WTC11 (cell line): ENCODE measurements around the gene FNDC1. TPM values are rescaled to one million over a fixed set of nuclear protein-coding genes. Genes with fewer than 3 reads are reported as not detected.

Source experiments
- ATAC-seq: fragments of 200-7000 bp; cut with Tn5 transposase; 2 replicates; pipeline ENCODE4 v1.10.0; 2021; ENCODE audit warnings: mild to moderate bottlenecking, moderate library complexity
- CTCF ChIA-PET: fragments of 300-600 bp; sonication (Branson Sonifier 250); formaldehyde crosslinking; loops from one replicate; lab custom pipeline; 2021; ENCODE audit warnings: antibody characterized with exemption; lab: Charles Lee
- POLR2A ChIA-PET: fragments of 350-600 bp; sonication (Branson Sonifier 250); formaldehyde crosslinking; loops from one replicate; lab custom pipeline; 2021; ENCODE audit warnings: antibody characterized with exemption; lab: Charles Lee
- DNase-seq: peaks from one replicate; pipeline ENCODE4 v3.0.0; 2021; ENCODE audit warnings: low spot score
- H3K27ac Mint-ChIP-seq: 2 replicates; pipeline ENCODE4 v1.8.0; 2021; ENCODE audit warnings: mixed read lengths
- H3K27me3 Mint-ChIP-seq: 2 replicates; pipeline ENCODE4 v1.8.0; 2021; ENCODE audit warnings: low read depth, mild to moderate bottlenecking, moderate library complexity, mixed read lengths
- H3K36me3 Mint-ChIP-seq: 2 replicates; pipeline ENCODE4 v1.8.0; 2021; ENCODE audit warnings: mixed read lengths
- H3K4me1 Mint-ChIP-seq: 2 replicates; pipeline ENCODE4 v1.8.0; 2022; ENCODE audit warnings: mixed read lengths
- H3K4me3 Mint-ChIP-seq: 2 replicates; pipeline ENCODE4 v1.8.0; 2021; ENCODE audit warnings: mild to moderate bottlenecking, moderate library complexity, mixed read lengths
- H3K9me3 Mint-ChIP-seq: 2 replicates; pipeline ENCODE4 v1.8.0; 2021; ENCODE audit warnings: mixed read lengths
- ATF6 ChIP-seq: sonication (generic); formaldehyde crosslinking; IDR thresholded peaks from 2 replicates; pipeline ENCODE4 v1.8.1; 2023; ENCODE audit warnings: mild to moderate bottlenecking, missing genetic modification reagents
- CREM ChIP-seq: sonication (generic); formaldehyde crosslinking; IDR thresholded peaks from 2 replicates; pipeline ENCODE4 v1.8.1; 2022; ENCODE audit warnings: mild to moderate bottlenecking, missing genetic modification reagents, moderate library complexity
- CTCF ChIP-seq: fragments of 200-600 bp; IDR thresholded peaks from 2 replicates; pipeline ENCODE4 v1.8.0; 2022; ENCODE audit warnings: antibody characterized with exemption
- E2F1 ChIP-seq: sonication (generic); formaldehyde crosslinking; IDR thresholded peaks from 2 replicates; pipeline ENCODE4 v1.8.0; 2022; ENCODE audit warnings: mild to moderate bottlenecking, missing genetic modification reagents
- E2F4 ChIP-seq: sonication (generic); formaldehyde crosslinking; IDR thresholded peaks from 2 replicates; pipeline ENCODE4 v1.8.1; 2022; ENCODE audit warnings: low read depth, mild to moderate bottlenecking, moderate library complexity, missing genetic modification reagents, borderline replicate concordance
- ELF4 ChIP-seq: sonication (generic); formaldehyde crosslinking; IDR thresholded peaks from 2 replicates; pipeline ENCODE4 v1.8.1; 2022; ENCODE audit warnings: low read depth, mild to moderate bottlenecking, moderate library complexity, missing genetic modification reagents
- ESRRA ChIP-seq: sonication (generic); formaldehyde crosslinking; IDR thresholded peaks from 2 replicates; pipeline ENCODE4 v1.8.1; 2022; ENCODE audit warnings: mild to moderate bottlenecking, missing genetic modification reagents, borderline replicate concordance
- ETV6 ChIP-seq: sonication (generic); formaldehyde crosslinking; IDR thresholded peaks from 2 replicates; pipeline ENCODE4 v1.8.1; 2022; ENCODE audit warnings: mild to moderate bottlenecking, missing genetic modification reagents
- GABPB1 ChIP-seq: sonication (generic); formaldehyde crosslinking; IDR thresholded peaks from 2 replicates; pipeline ENCODE4 v1.8.1; 2023; ENCODE audit warnings: mild to moderate bottlenecking, missing genetic modification reagents
- GRHL2 ChIP-seq: fragments of 250-450 bp; sonication (Bioruptor Pico); IDR thresholded peaks from 2 replicates; pipeline ENCODE4 v1.8.0; 2022; ENCODE audit warnings: mild to moderate bottlenecking, moderate library complexity; ENCODE audit not compliant: insufficient replicate concordance, severe bottlenecking
- GTF2I ChIP-seq: fragments of 250-450 bp; sonication (Bioruptor Pico); conservative IDR thresholded peaks from 2 replicates; pipeline ENCODE4 v1.4.0; 2021; ENCODE audit warnings: mild to moderate bottlenecking
- HMGXB4 ChIP-seq: sonication (generic); formaldehyde crosslinking; IDR thresholded peaks from 2 replicates; pipeline ENCODE4 v1.8.1; 2023; ENCODE audit warnings: mild to moderate bottlenecking, moderate library complexity, missing genetic modification reagents
- JAZF1 ChIP-seq: fragments of 250-450 bp; sonication (Bioruptor Pico); IDR thresholded peaks from 2 replicates; pipeline ENCODE4 v1.9.0; 2021; ENCODE audit warnings: moderate library complexity, mild to moderate bottlenecking, inconsistent platforms
- JUN ChIP-seq: sonication (generic); formaldehyde crosslinking; IDR thresholded peaks from 2 replicates; pipeline ENCODE4 v1.8.0; 2023; ENCODE audit warnings: mild to moderate bottlenecking, missing genetic modification reagents
- NFATC4 ChIP-seq: fragments of 250-450 bp; sonication (Bioruptor Pico); IDR thresholded peaks from 2 replicates; pipeline ENCODE4 v1.9.0; 2021; ENCODE audit warnings: mild to moderate bottlenecking
- NR1H2 ChIP-seq: sonication (generic); formaldehyde crosslinking; IDR thresholded peaks from 2 replicates; pipeline ENCODE4 v1.9.0; 2021; ENCODE audit warnings: mild to moderate bottlenecking, moderate library complexity, missing genetic modification reagents
- NR3C1 ChIP-seq: sonication (generic); formaldehyde crosslinking; conservative IDR thresholded peaks from 2 replicates; pipeline ENCODE4 v1.8.1; 2023; ENCODE audit warnings: low read depth, mild to moderate bottlenecking, missing genetic modification reagents
- SMAD4 ChIP-seq: sonication (generic); formaldehyde crosslinking; IDR thresholded peaks from 2 replicates; pipeline ENCODE4 v1.8.0; 2022; ENCODE audit warnings: mild to moderate bottlenecking, missing genetic modification reagents
- TCF7 ChIP-seq: sonication (generic); formaldehyde crosslinking; IDR thresholded peaks from 2 replicates; pipeline ENCODE4 v1.8.0; 2022; ENCODE audit warnings: mild to moderate bottlenecking, low read depth, missing genetic modification reagents, moderate library complexity
- TEAD1 ChIP-seq: sonication (generic); formaldehyde crosslinking; IDR thresholded peaks from 2 replicates; pipeline ENCODE4 v1.8.0; 2022; ENCODE audit warnings: mild to moderate bottlenecking, missing genetic modification reagents
- TEAD4 ChIP-seq: sonication (generic); formaldehyde crosslinking; IDR thresholded peaks from 2 replicates; pipeline ENCODE4 v1.8.0; 2022; ENCODE audit warnings: mild to moderate bottlenecking, missing genetic modification reagents
- ZNF138 ChIP-seq: sonication (generic); formaldehyde crosslinking; conservative IDR thresholded peaks from 2 replicates; pipeline ENCODE4 v1.8.1; 2022; ENCODE audit warnings: mild to moderate bottlenecking, moderate library complexity, missing genetic modification reagents
- ZNF219 ChIP-seq: sonication (generic); formaldehyde crosslinking; IDR thresholded peaks from 2 replicates; pipeline ENCODE4 v1.8.0; 2023; ENCODE audit warnings: missing genetic modification reagents, mild to moderate bottlenecking, borderline replicate concordance
- ZNF232 ChIP-seq: sonication (generic); formaldehyde crosslinking; IDR thresholded peaks from 2 replicates; pipeline ENCODE4 v1.8.0; 2022; ENCODE audit warnings: mild to moderate bottlenecking, missing genetic modification reagents
- ZNF263 ChIP-seq: sonication (generic); formaldehyde crosslinking; IDR thresholded peaks from 2 replicates; pipeline ENCODE4 v1.8.1; 2022; ENCODE audit warnings: low read depth, mild to moderate bottlenecking, moderate library complexity, missing genetic modification reagents
- total RNA-seq: library from RNA; stranded (reverse); gene quantifications from 3 replicates; pipeline ENCODE4 v1.2.3, GENCODE V29; 2021

FNDC1 gene
- total RNA-seq, 1 experiment from 2014 or later: 0.44 TPM

- no peak for TF ChIP-seq ATF6 (CRISPR knock-in tag)
- TF ChIP-seq JUN (CRISPR knock-in tag): no peak
Measured at GRCh38 chr6:159220093-159220492, 50.9 kb downstream of the FNDC1 start (continued).

- ChIA-PET CTCF (no interaction called here), POLR2A (no interaction called here)
- no peak for ATAC-seq
- TF ChIP-seq NFATC4 (no peak), TEAD4 (CRISPR knock-in tag) (no peak), E2F1 (no peak), TCF7 (CRISPR knock-in tag) (no peak), HMGXB4 (CRISPR knock-in tag) (no peak), ZNF232 (no peak), TEAD1 (no peak), ATF6 (CRISPR knock-in tag) (no peak), GABPB1 (CRISPR knock-in tag) (no peak)
- TF ChIP-seq, all 79 proteins: peak for 0
- no peaks in the 10 kb centered on the region for H3K9me3 Mint-ChIP-seq
- H3K27ac Mint-ChIP-seq: no peak overlapping the region
- H3K27me3 Mint-ChIP-seq: no peaks in the 10 kb centered on the region
- H3K36me3 Mint-ChIP-seq: no peaks in the 10 kb centered on the region
- no peak overlapping the region for H3K4me3 Mint-ChIP-seq
- H3K4me1 Mint-ChIP-seq: peaks cover 23% of the 10 kb centered on the region
- DNase-seq: no peak
Measured at GRCh38 chr6:159221486-159222170, 52.4 kb downstream of the FNDC1 start.

GRCh38 chr6:159224452-159224851 lies 55.3 kb downstream of the FNDC1 start:
- Mint-ChIP-seq H3K4me3 (no peak overlapping the region), H3K4me1 (peaks cover 16% of the 10 kb centered on the region), H3K9me3 (no peaks in the 10 kb centered on the region), H3K27me3 (no peaks in the 10 kb centered on the region), H3K36me3 (no peaks in the 10 kb centered on the region), H3K27ac (no peak overlapping the region)
- ChIA-PET CTCF (interaction anchor here (1.2 kb wide), 1 partner anchor 29 kb away, joined by 3 read pairs; no protein-coding TSS in a partner anchor), POLR2A (no interaction called here)
- ATAC-seq (no peak), DNase-seq (no peak)
- TF ChIP-seq CTCF (no peak), ZNF263 (CRISPR knock-in tag) (no peak), JAZF1 (CRISPR knock-in tag) (no peak), ELF4 (CRISPR knock-in tag) (no peak), CREM (CRISPR knock-in tag) (no peak), NR1H2 (CRISPR knock-in tag) (no peak), NR3C1 (no peak), GRHL2 (CRISPR knock-in tag) (no peak), E2F4 (no peak), GTF2I (no peak), ZNF138 (CRISPR knock-in tag) (no peak), NFATC4 (no peak), ETV6 (CRISPR knock-in tag) (no peak), SMAD4 (no peak), ESRRA (CRISPR knock-in tag) (no peak), ZNF219 (no peak)
